ENCODE measurements around the gene ZKSCAN4.

GRCh38 chr6:28232785-28233184 lies 19.3 kb downstream of the ZKSCAN4 start:
- no peak for TF ChIP-seq EP300 (IDR thresholded peaks at IDR 0.05)
- no peak for TF ChIP-seq PHF8 (IDR thresholded peaks at IDR 0.05; ENCODE audit: borderline replicate concordance, low read depth)
- TF ChIP-seq, protein P1, sequence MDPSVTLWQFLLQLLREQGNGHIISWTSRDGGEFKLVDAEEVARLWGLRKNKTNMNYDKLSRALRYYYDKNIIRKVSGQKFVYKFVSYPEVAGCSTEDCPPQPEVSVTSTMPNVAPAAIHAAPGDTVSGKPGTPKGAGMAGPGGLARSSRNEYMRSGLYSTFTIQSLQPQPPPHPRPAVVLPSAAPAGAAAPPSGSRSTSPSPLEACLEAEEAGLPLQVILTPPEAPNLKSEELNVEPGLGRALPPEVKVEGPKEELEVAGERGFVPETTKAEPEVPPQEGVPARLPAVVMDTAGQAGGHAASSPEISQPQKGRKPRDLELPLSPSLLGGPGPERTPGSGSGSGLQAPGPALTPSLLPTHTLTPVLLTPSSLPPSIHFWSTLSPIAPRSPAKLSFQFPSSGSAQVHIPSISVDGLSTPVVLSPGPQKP (IDR thresholded peaks at IDR 0.05; ENCODE audit: low read depth, low read length): no peak
- TF ChIP-seq, protein P2, sequence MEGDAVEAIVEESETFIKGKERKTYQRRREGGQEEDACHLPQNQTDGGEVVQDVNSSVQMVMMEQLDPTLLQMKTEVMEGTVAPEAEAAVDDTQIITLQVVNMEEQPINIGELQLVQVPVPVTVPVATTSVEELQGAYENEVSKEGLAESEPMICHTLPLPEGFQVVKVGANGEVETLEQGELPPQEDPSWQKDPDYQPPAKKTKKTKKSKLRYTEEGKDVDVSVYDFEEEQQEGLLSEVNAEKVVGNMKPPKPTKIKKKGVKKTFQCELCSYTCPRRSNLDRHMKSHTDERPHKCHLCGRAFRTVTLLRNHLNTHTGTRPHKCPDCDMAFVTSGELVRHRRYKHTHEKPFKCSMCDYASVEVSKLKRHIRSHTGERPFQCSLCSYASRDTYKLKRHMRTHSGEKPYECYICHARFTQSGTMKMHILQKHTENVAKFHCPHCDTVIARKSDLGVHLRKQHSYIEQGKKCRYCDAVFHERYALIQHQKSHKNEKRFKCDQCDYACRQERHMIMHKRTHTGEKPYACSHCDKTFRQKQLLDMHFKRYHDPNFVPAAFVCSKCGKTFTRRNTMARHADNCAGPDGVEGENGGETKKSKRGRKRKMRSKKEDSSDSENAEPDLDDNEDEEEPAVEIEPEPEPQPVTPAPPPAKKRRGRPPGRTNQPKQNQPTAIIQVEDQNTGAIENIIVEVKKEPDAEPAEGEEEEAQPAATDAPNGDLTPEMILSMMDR (IDR thresholded peaks at IDR 0.05): no peak
- TF ChIP-seq, protein P3, sequence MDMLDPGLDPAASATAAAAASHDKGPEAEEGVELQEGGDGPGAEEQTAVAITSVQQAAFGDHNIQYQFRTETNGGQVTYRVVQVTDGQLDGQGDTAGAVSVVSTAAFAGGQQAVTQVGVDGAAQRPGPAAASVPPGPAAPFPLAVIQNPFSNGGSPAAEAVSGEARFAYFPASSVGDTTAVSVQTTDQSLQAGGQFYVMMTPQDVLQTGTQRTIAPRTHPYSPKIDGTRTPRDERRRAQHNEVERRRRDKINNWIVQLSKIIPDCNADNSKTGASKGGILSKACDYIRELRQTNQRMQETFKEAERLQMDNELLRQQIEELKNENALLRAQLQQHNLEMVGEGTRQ (IDR thresholded peaks at IDR 0.05): no peak
- TF ChIP-seq CBX8 (IDR thresholded peaks at IDR 0.05): no peak
